GM19452 (cell line): ENCODE data around the gene BARX2.

ENCODE experiments used
- ATAC-seq: cut with Tn5 transposase; IDR thresholded peaks from one replicate; pipeline ENCODE4 v1.9.1; 2021; ENCODE audit not compliant: unreplicated experiment

BARX2 gene

GRCh38 chr11:129493746-129494145, 118.1 kb downstream of the BARX2 start:
- ATAC-seq, result no peak
